UCSD-AML1 (cell line): ENCODE data around the gene PERCC1.
"Not testable (repeated sequence)": the region's sequence is repeated elsewhere in the genome, so short reads cannot be mapped to it uniquely, and the experiment has no call there.

Source experiments
- DNase-seq: peaks from one replicate; lab custom pipeline; 2025; ENCODE audit not compliant: unreplicated experiment; lab: John Stamatoyannopoulos, UW

PERCC1 gene

GRCh38 chr16:1433263-1433560 lies 2.3 kb downstream of the PERCC1 start:
- no peak for DNase-seq

- no peak for DNase-seq
Measured at GRCh38 chr16:1433756-1434155, 2.9 kb downstream of the PERCC1 start.

GRCh38 chr16:1434644-1435592 lies 4.0 kb downstream of the PERCC1 start:
- DNase-seq, result no peak

GRCh38 chr16:1435921-1436697 lies 5.2 kb downstream of the PERCC1 start:
- no peak for DNase-seq

- DNase-seq, result no peak
Measured at GRCh38 chr16:1436731-1437355, 6.0 kb downstream of the PERCC1 start.

- DNase-seq, result no peak
Measured at GRCh38 chr16:1437606-1438005, 6.7 kb downstream of the PERCC1 start.

- no peak for DNase-seq
Measured at GRCh38 chr16:1438229-1439057, 7.6 kb downstream of the PERCC1 start.

GRCh38 chr16:1439058-1439698 lies 8.3 kb downstream of the PERCC1 start:
- no peak for DNase-seq

GRCh38 chr16:1439699-1440074 lies 8.8 kb downstream of the PERCC1 start:
- DNase-seq, result not testable (repeated sequence)

GRCh38 chr16:1441391-1441829 lies 10.5 kb downstream of the PERCC1 start:
- no peak for DNase-seq

- DNase-seq, result no peak
Measured at GRCh38 chr16:1442697-1443096, 11.8 kb downstream of the PERCC1 start.

- no peak for DNase-seq
Measured at GRCh38 chr16:1443403-1443973, 12.6 kb downstream of the PERCC1 start.

GRCh38 chr16:1443980-1444729 lies 13.3 kb downstream of the PERCC1 start, which contains the start of gene CCDC154:
Gene CCDC154, minus strand, starts transcription at chr16:1444556. Its CDS starts 234 bp downstream, at chr16:1444322.
- no peak for DNase-seq

GRCh38 chr16:1444730-1445517 lies 14.0 kb downstream of the PERCC1 start:
- DNase-seq, result no peak

- DNase-seq, result no peak
Measured at GRCh38 chr16:1445518-1446203, 14.8 kb downstream of the PERCC1 start.

- DNase-seq, result no peak
Measured at GRCh38 chr16:1446296-1447080, 15.6 kb downstream of the PERCC1 start.

- no peak for DNase-seq
Measured at GRCh38 chr16:1447965-1448364, 17.1 kb downstream of the PERCC1 start.
